ENCODE data around the gene ADORA1. TPM values are rescaled to one million over a fixed set of nuclear protein-coding genes. Genes with fewer than 3 reads are reported as not detected.

ADORA1 gene
- total and polyA plus RNA-seq, 2 of the 4 experiments (the other 2 are of a cell fraction): 0.36 to 0.56 TPM

- no peak overlapping the region for H2AK5ac ChIP-seq (ENCODE audit: low read depth, low read length)
- H2AK9ac ChIP-seq (replicated peaks; ENCODE audit: low read depth, low read length, poor library complexity): no peak overlapping the region
- H2BK120ac ChIP-seq (ENCODE audit: low read depth, low read length): no peak overlapping the region
- no peak overlapping the region for H3K56ac ChIP-seq (ENCODE audit: extremely low read depth, insufficient read depth, low read length)
- peaks cover 3% of the 10 kb centered on the region; the same call in 1 of the 2 replicates for H3K4me1 ChIP-seq (ENCODE audit: control insufficient read depth, insufficient read depth, low read length)
- BruUV-seq (replicated peaks): no TSS peak
- in situ Hi-C loops (cut with MboI; ENCODE audit: low sequenced_read_pairs): no loop called here
- no peaks in the 10 kb centered on the region for H3K36me3 ChIP-seq (ENCODE audit: control insufficient read depth, insufficient read depth, low read length)
- no peaks in the 10 kb centered on the region for H4K20me1 ChIP-seq (ENCODE audit: insufficient read depth, low read length)
- DNase-seq (no peak), ATAC-seq (ENCODE audit: low read depth) (no peak)
- intact Hi-C loops (cut with micrococcal nuclease): no loop called here
- TF ChIP-seq SMC3 (IDR thresholded peaks at IDR 0.05; ENCODE audit: low read depth, low read length): no peak
- no peak for TF ChIP-seq RFX5 (IDR thresholded peaks at IDR 0.05; ENCODE audit: low read depth, low read length)
- TF ChIP-seq CHD1 (IDR thresholded peaks at IDR 0.05; ENCODE audit: low read depth, low read length): no peak
- no peak for TF ChIP-seq POLR2A (IDR thresholded peaks at IDR 0.05; ENCODE audit: low read depth, low read length)
- no peak for TF ChIP-seq NFE2L2 (IDR thresholded peaks at IDR 0.05; ENCODE audit: low read depth, low read length)
- no peak for TF ChIP-seq MXI1 (IDR thresholded peaks at IDR 0.05; ENCODE audit: borderline replicate concordance, low read depth, low read length)
- H3K4me2 ChIP-seq (ENCODE audit: low read depth, low read length): no peak overlapping the region
- no peak overlapping the region for H4K5ac ChIP-seq (ENCODE audit: low read depth, low read length)
- peaks cover 30% of the 10 kb centered on the region for H3K27me3 ChIP-seq (ENCODE audit: control insufficient read depth, insufficient read depth, low read length)
- H2BK20ac ChIP-seq (ENCODE audit: low read depth, low read length): no peak overlapping the region
- H4K8ac ChIP-seq (ENCODE audit: low read depth in 2 of 2, low read length in 2 of 2): no peak overlapping the region
- no peak overlapping the region for H2BK5ac ChIP-seq (ENCODE audit: low read depth, low read length, poor library complexity, severe bottlenecking)
- no peak overlapping the region for H4K91ac ChIP-seq (ENCODE audit: insufficient read depth, low read depth, low read length)
- H3K79me1 ChIP-seq (ENCODE audit: low read depth in 1 of 2, low read length in 2 of 2): no peaks in the 10 kb centered on the region
- no peak overlapping the region for H2AFZ ChIP-seq (replicated peaks; ENCODE audit: low read length, poor library complexity)
- no peak overlapping the region for H3K27ac ChIP-seq (ENCODE audit: insufficient read depth, low read length)
- H2BK15ac ChIP-seq (ENCODE audit: low read depth, low read length): no peak overlapping the region
- CTCF ChIA-PET: interaction anchor here (0.9 to 1.0 kb wide), 2 partner anchors 45 to 90 kb away, joined by 3 read pairs; no protein-coding TSS in a partner anchor
- no peak overlapping the region for H3K9ac ChIP-seq (ENCODE audit: low read depth, low read length)
- POLR2A ChIA-PET (ENCODE audit: unreplicated experiment): no interaction called here
- WGBS, 2 experiments (ENCODE audit: extremely low coverage in 2 of 2, insufficient read length in 1 of 2): 69% methylated on average over 4 of the region's 7 CpGs; no CpG with 5 or more reads in 1 of the 2 experiments
- dilution Hi-C loops (cut with HindIII; ENCODE audit: low sequenced_read_pairs, unreplicated experiment): no loop called here
- no peaks in the 10 kb centered on the region for H3K9me3 ChIP-seq (ENCODE audit: control insufficient read depth, insufficient read depth, low read length)
- H3K18ac ChIP-seq (ENCODE audit: low read depth, low read length): no peak overlapping the region
- no peaks in the 10 kb centered on the region for H3K9me1 ChIP-seq (ENCODE audit: insufficient read depth, low read length)
- H3K23ac ChIP-seq (ENCODE audit: low read depth, low read length): no peak overlapping the region
- no peak overlapping the region for H3K14ac ChIP-seq (replicated peaks; ENCODE audit: low read depth, low read length)
- no peak overlapping the region for H3K4me3 ChIP-seq (ENCODE audit: insufficient read depth, low read depth, low read length)
- no peak overlapping the region for H3K4ac ChIP-seq (ENCODE audit: low read depth, low read length)
Observed at GRCh38 chr1:203129501-203130231, 2.1 kb downstream of the ADORA1 start.

All from IMR-90 (cell line).